Fibroblast of skin of scalp (primary cell): ENCODE results near the gene ATG10.

Source experiments
- DNase-seq: peaks from one replicate; pipeline ENCODE4 v3.0.0-alpha.2; 2013

ATG10 gene

GRCh38 chr5:82277987-82278710 is 306.3 kb downstream of the ATG10 start, which contains the start of gene RPS23:
Gene RPS23 (minus strand): TSS chr5:82278354. CDS start chr5:82278323, 31 bp downstream.
- DNase-seq = peak; percentile 93

- DNase-seq = no peak
Measured at GRCh38 chr5:82278711-82279370, 307.0 kb downstream of the ATG10 start.

- DNase-seq = no peak
Measured at GRCh38 chr5:82283893-82284292, 312.1 kb downstream of the ATG10 start.

- no peak for DNase-seq
Measured at GRCh38 chr5:82285206-82285605, 313.4 kb downstream of the ATG10 start.

GRCh38 chr5:82287625-82288024 is 315.8 kb downstream of the ATG10 start:
- no peak for DNase-seq

GRCh38 chr5:82290005-82290404 is 318.2 kb downstream of the ATG10 start:
- DNase-seq = no peak

- DNase-seq = no peak
Measured at GRCh38 chr5:82290908-82291307, 319.1 kb downstream of the ATG10 start.

GRCh38 chr5:82291420-82291819 is 319.6 kb downstream of the ATG10 start:
- no peak for DNase-seq

- peak; percentile 37 for DNase-seq
Measured at GRCh38 chr5:82295144-82295543, 323.3 kb downstream of the ATG10 start.

GRCh38 chr5:82295959-82296531 is 324.2 kb downstream of the ATG10 start:
- DNase-seq = no peak

GRCh38 chr5:82296929-82297328 is 325.1 kb downstream of the ATG10 start:
- no peak for DNase-seq

GRCh38 chr5:82297711-82298110 is 325.9 kb downstream of the ATG10 start:
- no peak for DNase-seq

- no peak for DNase-seq
Measured at GRCh38 chr5:82298668-82299067, 326.8 kb downstream of the ATG10 start.

- DNase-seq = no peak
Measured at GRCh38 chr5:82301190-82301589, 329.4 kb downstream of the ATG10 start.
